Endodermal cell (in vitro differentiated cells): ENCODE data around the gene MAST3. TPM values are rescaled to one million over a fixed set of nuclear protein-coding genes. Genes with fewer than 3 reads are reported as not detected.

Source experiments
- DNase-seq: peaks from one replicate; pipeline ENCODE4 v3.0.0-alpha.2; 2017
- H3K27ac ChIP-seq: 2 replicates; pipeline ENCODE4 v1.5.1; 2013; ENCODE audit warnings: mild to moderate bottlenecking, low read depth, low read length, moderate library complexity
- H3K27me3 ChIP-seq: 2 replicates; pipeline ENCODE4 v1.6.1; 2013; ENCODE audit warnings: mild to moderate bottlenecking, low read length, moderate library complexity; ENCODE audit not compliant: insufficient read depth, control insufficient read depth, poor library complexity, severe bottlenecking
- H3K36me3 ChIP-seq: 2 replicates; pipeline ENCODE4 v1.7.0; 2013; ENCODE audit warnings: mild to moderate bottlenecking, low read length, moderate library complexity; ENCODE audit not compliant: control insufficient read depth, insufficient read depth
- H3K4me1 ChIP-seq: one replicate; pipeline ENCODE4 v1.7.0; 2013; ENCODE audit warnings: low read length; ENCODE audit not compliant: control insufficient read depth, insufficient read depth
- H3K4me3 ChIP-seq: 2 replicates; pipeline ENCODE4 v1.5.1; 2013; ENCODE audit warnings: mild to moderate bottlenecking, low read length, moderate library complexity
- H3K9ac ChIP-seq: 2 replicates; pipeline ENCODE4 v1.6.1; 2013; ENCODE audit warnings: mild to moderate bottlenecking, low read length, moderate library complexity; ENCODE audit not compliant: poor library complexity, severe bottlenecking; ENCODE audit errors: extremely low read depth
- H3K9me3 ChIP-seq: 2 replicates; pipeline ENCODE4 v1.6.1; 2013; ENCODE audit warnings: mild to moderate bottlenecking, low read length, moderate library complexity; ENCODE audit not compliant: control insufficient read depth
- H3K27ac Mint-ChIP-seq: 2 replicates; pipeline ENCODE4 v1.8.0; 2020; ENCODE audit warnings: mixed read lengths
- H3K27me3 Mint-ChIP-seq: 2 replicates; pipeline ENCODE4 v1.8.0; 2021; ENCODE audit warnings: mild to moderate bottlenecking, mixed read lengths; ENCODE audit not compliant: insufficient read depth
- H3K36me3 Mint-ChIP-seq: 2 replicates; pipeline ENCODE4 v1.8.0; 2020; ENCODE audit warnings: low read depth, mixed read lengths
- H3K4me1 Mint-ChIP-seq: 2 replicates; pipeline ENCODE4 v1.8.0; 2020; ENCODE audit warnings: mixed read lengths
- H3K4me3 Mint-ChIP-seq: 2 replicates; pipeline ENCODE4 v1.8.0; 2020; ENCODE audit warnings: mild to moderate bottlenecking, moderate library complexity, mixed read lengths
- H3K9me3 Mint-ChIP-seq: 2 replicates; pipeline ENCODE4 v1.8.0; 2020; ENCODE audit warnings: mild to moderate bottlenecking, mixed read lengths
- WGBS, 2 experiments: methylation state at CpG; one replicate each; pipeline versions ENCODE4 v1.1.5 to v1.1.7; 2013; ENCODE audit warnings: missing lambda C conversion rate in 2 of 2, mixed read lengths in 1 of 2; ENCODE audit not compliant: insufficient coverage in 1 of 2, insufficient read length in 1 of 2; 5-methylcytosine and 5-hydroxymethylcytosine counted together
- total RNA-seq, 2 donors: library from RNA; stranded (reverse); fragmentation: NEBNext Ultra II Directional in 1 of 2; extraction: Animal tissue kit (Norgen Biotek cat#: 25700) in 1 of 2; gene quantifications; 2 replicates in 1 of 2; 3 replicates in 1 of 2; pipeline ENCODE4 v1.2.1, GENCODE V29; 2021
- TF ChIP-seq, protein P1 (sequence below): fragments of 200-600 bp; sonication (generic); conservative IDR thresholded peaks from 2 replicates; pipeline ENCODE4 v1.5.0; 2021; ENCODE audit warnings: antibody characterized with exemption, mild to moderate bottlenecking

Gene MAST3
- total RNA-seq, 2 donors from 2014 or later, result 13.0 to 15.1 TPM

DNA sequence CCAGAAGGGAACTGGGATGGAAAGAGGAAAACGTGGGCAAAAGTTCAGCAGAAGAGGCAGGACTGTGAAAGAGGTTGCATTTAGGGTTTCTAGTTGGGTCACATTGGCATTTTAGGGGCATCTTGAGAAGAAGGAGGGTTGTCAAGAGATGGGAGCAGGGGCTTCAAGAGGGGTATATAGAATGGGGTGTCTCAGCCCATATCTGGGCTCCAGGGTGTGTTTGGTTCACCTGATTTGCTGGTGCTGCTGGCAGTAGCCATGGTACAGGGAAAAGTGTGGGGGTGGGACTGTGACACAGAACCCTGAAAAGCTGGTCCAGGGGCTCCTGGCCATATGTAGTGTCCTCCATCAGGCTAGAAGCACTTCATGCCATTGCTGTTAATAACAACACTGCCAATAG lies 22.5 kb downstream of the MAST3 start:
- Histone ChIP-seq H3K27ac (no peak overlapping the region), H3K27me3 (no peaks in the 10 kb centered on the region), H3K4me1 (no peaks in the 10 kb centered on the region), H3K9ac (no peak overlapping the region), H3K4me3 (no peak overlapping the region), H3K36me3 (peaks cover 8% of the 10 kb centered on the region), H3K9me3 (no peaks in the 10 kb centered on the region)
- WGBS, 2 experiments, result 75 to 80% methylated on average over 1 of the region's 1 CpG
- Mint-ChIP-seq H3K36me3 (peaks cover 21% of the 10 kb centered on the region), H3K27ac (peak overlapping the region; percentile 35), H3K27me3 (peaks cover 6% of the 10 kb centered on the region), H3K4me3 (no peak overlapping the region), H3K4me1 (peaks cover 11% of the 10 kb centered on the region), H3K9me3 (no peaks in the 10 kb centered on the region)
- TF ChIP-seq, protein P1, sequence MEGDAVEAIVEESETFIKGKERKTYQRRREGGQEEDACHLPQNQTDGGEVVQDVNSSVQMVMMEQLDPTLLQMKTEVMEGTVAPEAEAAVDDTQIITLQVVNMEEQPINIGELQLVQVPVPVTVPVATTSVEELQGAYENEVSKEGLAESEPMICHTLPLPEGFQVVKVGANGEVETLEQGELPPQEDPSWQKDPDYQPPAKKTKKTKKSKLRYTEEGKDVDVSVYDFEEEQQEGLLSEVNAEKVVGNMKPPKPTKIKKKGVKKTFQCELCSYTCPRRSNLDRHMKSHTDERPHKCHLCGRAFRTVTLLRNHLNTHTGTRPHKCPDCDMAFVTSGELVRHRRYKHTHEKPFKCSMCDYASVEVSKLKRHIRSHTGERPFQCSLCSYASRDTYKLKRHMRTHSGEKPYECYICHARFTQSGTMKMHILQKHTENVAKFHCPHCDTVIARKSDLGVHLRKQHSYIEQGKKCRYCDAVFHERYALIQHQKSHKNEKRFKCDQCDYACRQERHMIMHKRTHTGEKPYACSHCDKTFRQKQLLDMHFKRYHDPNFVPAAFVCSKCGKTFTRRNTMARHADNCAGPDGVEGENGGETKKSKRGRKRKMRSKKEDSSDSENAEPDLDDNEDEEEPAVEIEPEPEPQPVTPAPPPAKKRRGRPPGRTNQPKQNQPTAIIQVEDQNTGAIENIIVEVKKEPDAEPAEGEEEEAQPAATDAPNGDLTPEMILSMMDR, result no peak
- no peak for DNase-seq

DNA sequence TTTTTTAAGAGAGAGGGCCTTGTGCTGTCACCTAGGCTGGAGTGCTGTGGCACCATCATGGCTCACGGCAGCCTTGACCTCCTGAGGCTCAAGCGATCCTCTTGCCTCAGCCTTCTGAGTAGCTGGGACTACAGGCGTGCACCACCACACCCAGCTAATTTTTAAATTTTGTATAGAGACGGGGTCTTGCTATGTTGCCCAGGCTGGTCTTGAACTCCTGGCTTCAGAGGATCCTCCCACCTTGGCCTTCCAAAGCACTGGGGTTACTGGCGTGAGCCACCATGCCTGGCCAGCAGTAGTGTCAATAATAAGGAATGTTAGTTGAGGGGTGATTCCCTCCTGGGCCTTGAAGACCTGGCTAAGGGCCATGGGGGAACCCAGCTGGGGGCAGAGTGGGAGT lies 23.6 kb downstream of the MAST3 start:
- H3K27me3 ChIP-seq, result no peaks in the 10 kb centered on the region
- no peaks in the 10 kb centered on the region for H3K9me3 ChIP-seq
- DNase-seq, result no peak
- no peak overlapping the region for H3K27ac Mint-ChIP-seq
- TF ChIP-seq, protein P1, result no peak
- peaks cover 12% of the 10 kb centered on the region for H3K36me3 ChIP-seq
- peaks cover 11% of the 10 kb centered on the region for H3K4me1 Mint-ChIP-seq
- no peaks in the 10 kb centered on the region for H3K4me1 ChIP-seq
- H3K27me3 Mint-ChIP-seq, result peaks cover 6% of the 10 kb centered on the region
- H3K27ac ChIP-seq, result no peak overlapping the region
- no peak overlapping the region for H3K4me3 Mint-ChIP-seq
- no peak overlapping the region for H3K9ac ChIP-seq
- no peaks in the 10 kb centered on the region for H3K9me3 Mint-ChIP-seq
- H3K4me3 ChIP-seq, result no peak overlapping the region
- WGBS, 2 experiments, result 94 to 96% methylated on average over 3 to 5 of the region's 5 CpGs
- peaks cover 22% of the 10 kb centered on the region for H3K36me3 Mint-ChIP-seq

DNA sequence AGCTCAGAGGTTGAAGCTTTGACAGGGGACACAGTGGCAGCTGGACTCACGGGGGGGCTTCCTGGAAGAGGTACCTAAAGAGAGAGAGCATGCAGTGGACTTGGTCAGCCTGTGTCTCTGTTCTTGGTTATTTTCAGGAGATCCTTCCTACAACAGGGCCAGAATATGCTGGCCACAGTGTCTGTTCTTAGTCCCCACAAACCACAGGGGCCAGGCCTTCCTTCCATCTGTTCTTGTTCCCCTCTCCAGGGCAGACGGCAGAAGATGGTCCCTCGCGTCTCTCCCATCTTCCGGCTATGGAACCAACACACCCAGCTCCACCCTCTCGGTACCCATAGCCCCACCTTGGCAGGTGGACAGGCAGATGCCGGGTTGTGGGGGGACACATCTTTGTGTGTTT lies 24.8 kb downstream of the MAST3 start:
- no peaks in the 10 kb centered on the region for H3K9me3 Mint-ChIP-seq
- peaks cover 25% of the 10 kb centered on the region for H3K36me3 Mint-ChIP-seq
- H3K9ac ChIP-seq, result no peak overlapping the region
- no peak overlapping the region for H3K4me3 ChIP-seq
- TF ChIP-seq, protein P1, result no peak
- no peaks in the 10 kb centered on the region for H3K9me3 ChIP-seq
- 95 to 100% methylated on average over 1 to 7 of the region's 7 CpGs for WGBS, 2 experiments
- H3K27ac ChIP-seq, result no peak overlapping the region
- no peak overlapping the region for H3K27ac Mint-ChIP-seq
- peaks cover 6% of the 10 kb centered on the region for H3K27me3 Mint-ChIP-seq
- no peaks in the 10 kb centered on the region for H3K27me3 ChIP-seq
- H3K36me3 ChIP-seq, result peaks cover 16% of the 10 kb centered on the region
- H3K4me1 Mint-ChIP-seq, result peaks cover 8% of the 10 kb centered on the region
- H3K4me1 ChIP-seq, result no peaks in the 10 kb centered on the region
- DNase-seq, result no peak
- H3K4me3 Mint-ChIP-seq, result no peak overlapping the region
